Medulla oblongata (tissue), 1 donor: ENCODE measurements around the gene LIPT2.

Experiments used
- DNase-seq: peaks from one replicate; pipeline ENCODE4 v3.0.0-alpha.2; 2015; ENCODE audit errors: extremely low spot score

The LIPT2 gene

DNA sequence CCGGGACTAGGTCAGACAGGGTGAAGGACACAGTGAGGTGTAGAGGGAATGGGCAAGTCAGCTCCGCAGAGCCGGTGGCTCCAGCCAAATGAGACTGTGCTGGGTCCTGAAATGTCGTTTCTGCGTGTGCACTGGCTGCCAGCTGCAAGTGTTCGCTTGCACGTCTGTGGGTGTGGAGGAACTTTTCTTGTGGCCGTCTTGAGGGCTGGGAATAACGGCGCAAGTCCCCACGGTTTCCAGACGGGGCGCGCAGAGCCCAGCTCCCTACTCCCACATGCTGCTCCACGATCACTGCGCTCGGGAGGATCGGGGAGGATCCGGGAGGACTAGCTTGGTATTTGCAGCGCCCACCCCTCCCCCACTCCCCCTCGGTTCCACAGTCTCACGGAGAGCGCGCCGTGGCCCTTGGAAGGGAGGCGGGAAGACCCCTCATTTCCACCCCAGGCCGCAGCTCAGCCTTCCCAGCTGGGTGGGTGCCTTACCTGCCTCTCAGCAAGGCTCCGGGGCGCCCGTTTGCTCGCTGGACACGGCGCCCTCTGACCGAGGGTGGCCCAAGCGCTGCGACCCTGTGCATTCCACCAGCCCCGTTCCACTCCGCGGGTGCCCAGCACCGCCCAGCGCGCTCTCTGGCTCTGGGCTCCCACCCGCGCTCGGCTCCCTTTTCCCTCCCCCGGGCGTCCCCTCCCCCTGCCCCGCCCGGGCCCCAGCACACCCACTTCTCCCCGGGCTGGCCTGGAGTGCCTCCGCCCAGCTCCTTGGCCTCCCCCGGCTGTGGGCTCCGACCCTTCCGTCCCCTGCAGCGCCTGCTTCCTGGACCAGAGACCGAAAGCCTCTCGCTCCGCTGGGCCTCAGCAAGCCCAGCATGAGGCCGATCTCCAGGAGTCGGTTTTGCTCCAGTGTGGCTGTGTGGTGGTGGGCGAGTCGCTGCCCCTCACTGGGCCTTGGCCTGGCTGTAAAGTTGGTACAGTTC, 26.3 kb downstream of the LIPT2 start, which contains the start of gene KCNE3:
Gene KCNE3 (minus strand): TSS at position 634 of the 970 bp plus-strand sequence. CDS start 9,986 bp downstream, outside the sequence.
- no peak for DNase-seq

DNA sequence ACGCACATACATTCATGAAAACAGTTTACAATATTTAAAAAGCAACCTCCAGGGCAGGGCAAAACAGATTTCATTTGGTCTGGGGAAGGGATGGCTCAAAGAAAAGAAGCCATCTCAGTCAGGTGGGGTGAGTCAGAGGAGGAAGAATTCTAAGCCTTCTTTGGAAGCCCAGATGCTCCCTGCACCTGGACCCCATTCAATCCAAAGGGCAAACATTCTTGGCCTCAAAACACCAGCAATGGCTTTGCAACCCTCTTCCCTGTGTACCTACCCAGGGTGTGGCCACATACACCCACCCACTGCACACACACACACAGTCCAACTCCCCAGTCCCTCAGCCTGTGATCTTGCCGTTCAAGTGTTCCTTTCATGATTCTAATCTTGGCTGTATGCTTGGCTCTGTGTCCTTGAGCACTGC, 28.2 kb downstream of the LIPT2 start:
- DNase-seq: no peak

DNA sequence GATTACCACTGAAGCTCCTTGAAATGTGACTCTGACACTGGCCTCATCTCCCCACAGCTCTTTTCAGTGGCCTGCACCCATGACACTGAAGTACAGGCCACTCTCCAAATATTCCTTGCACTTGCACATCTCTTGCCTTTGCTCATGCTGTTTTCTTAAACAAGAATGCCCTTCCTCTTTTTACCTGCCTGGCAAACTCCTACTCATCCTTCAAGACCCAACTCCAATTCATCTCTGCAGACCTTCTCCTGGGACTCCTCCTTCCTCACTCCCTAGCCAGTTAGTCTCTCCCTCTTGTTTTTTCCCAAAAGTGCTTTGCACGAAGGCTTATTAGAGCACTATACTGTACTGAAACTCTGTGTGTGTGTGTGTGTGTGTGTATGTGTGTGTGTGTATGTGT, 28.8 kb downstream of the LIPT2 start:
- no peak for DNase-seq

DNA sequence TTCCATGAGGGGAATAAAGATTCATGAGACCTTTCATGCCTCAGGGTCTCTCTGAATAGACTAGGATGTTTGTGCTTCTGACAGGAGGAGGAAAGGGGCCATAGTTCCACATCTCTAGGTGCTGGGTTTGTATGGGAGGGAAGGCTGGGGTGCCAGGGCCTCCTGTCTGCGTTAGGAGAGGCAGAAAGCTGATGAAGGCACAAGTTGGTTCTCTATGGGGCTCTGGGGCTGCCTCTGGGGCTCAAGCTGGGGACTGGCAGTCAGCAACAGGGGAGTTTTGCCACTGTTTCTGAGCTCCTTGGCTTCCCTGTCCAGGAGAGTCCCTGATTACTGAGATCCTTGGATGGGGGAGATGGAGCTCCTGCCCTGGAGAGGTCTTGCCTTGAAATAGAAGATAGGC, 30.3 kb downstream of the LIPT2 start:
- DNase-seq: no peak

DNA sequence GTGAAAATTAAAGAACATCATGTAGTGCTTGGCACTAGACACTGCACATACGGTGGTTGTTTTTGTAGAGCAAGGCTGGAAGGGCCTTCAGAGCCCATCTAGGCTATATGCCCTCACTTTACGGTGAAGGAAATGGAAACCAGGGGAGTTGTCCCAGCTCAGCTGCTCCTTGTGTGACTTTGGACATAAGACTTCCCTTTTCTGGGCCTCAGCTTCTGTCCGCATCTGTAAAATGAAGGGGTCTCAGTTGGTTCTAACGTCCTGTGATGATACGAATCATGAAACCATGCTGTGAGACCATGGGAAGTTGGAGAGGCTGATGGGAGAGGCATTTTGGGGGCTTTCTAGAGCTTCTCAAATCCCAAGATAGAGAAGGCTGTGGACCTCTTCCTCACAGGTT, 30.9 kb downstream of the LIPT2 start:
- DNase-seq: peak; percentile 23

DNA sequence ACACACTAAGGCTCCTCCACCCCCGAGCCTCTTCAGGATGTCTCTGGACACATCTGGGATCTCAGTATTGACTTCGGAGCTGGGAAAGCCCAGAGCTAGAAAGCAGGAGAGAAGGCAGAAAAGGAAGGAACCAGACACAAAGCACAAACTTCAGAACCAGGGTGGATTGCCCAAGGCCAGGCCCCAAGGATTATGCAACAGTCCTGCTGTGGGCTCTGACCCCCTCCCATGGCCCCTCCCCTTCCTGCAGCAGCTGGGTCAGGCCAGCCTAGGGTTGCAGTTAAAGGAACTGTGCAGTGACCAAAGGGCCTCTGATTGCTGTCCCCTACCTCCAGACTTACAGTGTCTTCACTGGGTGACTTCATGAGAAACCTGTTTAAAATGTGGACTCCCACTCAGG, 31.5 kb downstream of the LIPT2 start:
- peak; percentile 75 for DNase-seq

DNA sequence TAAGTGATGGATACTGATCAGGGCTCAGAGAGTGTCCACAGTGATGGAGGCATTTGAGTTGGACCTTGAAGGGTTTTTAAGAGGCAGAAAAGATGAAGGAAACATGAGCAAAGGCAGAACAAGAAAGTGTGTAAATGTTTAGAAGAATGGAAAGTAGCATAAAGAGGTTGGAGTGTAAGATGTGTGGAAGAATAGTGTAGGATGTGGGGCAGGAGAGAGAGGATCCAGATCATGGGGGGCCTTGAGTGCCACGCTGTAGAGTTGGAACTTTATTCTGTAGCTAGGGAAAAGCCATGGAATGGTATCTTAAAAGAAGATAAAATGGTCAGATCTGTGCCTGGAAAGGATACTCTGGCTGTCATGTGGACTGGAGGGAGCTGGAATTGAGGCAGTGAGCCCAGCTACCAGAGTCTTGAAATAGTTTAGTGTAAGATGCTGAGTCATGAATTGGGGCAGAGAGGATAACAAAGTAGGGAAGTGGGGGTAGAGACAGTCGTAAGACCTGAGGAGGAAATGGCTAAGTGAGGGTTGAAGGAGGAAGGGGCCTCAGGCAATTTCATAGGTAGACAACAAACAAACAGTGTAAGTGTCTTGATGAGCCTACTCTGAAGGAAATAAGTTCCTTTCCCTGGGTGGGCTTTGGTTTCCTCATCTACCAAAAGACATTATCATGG, 32.9 kb downstream of the LIPT2 start:
- DNase-seq: peak; percentile 80

DNA sequence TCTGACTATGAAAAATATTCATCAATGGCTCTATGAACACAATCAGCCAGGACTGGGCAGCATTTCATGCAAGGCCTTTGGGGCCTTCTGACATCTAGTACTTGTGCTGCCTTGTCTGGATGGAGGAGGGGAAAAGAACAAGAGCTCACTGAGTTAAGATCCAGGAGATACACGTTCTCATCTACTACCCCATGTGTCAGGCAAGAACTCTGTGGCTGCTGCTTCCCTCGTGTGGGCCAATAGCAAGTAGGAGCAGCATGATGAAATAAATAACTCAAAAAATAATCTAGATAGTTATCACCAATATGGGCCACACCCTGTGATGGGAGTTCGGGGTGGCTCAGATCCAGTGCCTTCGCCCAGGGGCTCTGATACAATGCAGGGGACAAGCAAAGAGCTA, 33.5 kb downstream of the LIPT2 start:
- no peak for DNase-seq

DNA sequence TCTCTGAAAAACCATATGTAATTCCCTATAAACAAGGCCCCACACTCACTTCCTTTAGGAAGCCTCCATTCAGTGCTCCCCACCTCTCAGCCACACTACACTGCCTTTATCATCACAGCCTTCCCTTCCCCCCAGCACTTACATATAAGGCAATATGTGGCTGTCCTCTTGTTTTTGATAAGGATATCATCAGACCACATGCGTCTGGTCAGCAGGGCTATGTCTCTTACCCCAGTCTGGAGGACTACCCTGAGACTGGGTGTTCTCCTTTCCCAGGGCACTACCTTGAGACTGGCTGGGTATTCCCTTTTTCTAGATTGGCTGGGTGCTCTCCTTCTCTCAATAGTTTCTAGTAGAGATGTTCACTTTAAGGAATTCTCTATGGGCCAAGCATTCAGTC, 33.9 kb downstream of the LIPT2 start:
- DNase-seq: no peak

DNA sequence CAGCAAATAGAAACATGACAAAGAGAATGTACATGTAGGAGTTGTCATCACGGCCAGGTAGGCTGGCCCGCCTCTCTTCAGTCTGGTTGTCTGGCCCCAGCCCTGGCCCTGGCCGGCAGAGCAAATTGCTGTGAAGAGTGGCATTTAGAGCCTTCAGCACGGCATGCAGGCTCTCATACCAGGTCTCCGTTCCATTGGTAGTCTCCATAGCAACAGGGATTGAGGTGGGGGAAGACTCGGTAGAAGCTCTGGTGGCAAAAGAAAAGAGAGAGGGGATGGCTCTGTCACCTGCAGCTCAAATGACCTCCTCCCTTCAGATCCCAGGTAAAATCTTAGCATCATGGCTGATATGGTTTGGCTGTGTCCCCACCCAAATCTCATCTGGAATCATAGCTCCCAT, 36.2 kb downstream of the LIPT2 start:
- DNase-seq: no peak

DNA sequence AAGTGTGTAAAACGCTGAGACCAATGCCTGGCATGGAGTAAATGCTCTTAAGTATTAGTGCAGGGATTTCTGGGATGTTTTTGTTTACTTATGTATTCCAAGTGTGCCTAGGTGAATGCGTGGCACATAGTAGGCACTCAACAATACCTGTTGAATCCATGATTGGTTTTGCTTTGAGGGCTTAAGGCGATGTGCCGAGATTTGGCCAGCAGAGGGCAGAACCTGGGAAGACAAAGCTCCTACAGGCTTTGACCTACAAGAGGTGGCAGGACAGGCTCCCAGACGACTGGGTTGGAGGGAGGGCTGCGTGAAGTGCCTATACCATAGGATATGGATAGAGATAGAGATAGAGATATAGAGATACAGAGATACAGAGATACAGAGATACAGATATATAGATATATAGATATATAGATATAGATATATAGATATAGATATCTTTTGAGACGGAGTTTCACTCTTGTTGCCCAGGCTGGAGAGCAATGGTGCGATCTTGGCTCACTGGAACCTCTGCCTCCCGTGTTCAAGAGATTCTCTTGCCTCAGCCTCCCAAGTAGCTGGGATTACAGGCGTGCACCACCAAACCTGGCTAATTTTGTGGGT, 40.0 kb downstream of the LIPT2 start:
- peak; percentile 72 for DNase-seq

DNA sequence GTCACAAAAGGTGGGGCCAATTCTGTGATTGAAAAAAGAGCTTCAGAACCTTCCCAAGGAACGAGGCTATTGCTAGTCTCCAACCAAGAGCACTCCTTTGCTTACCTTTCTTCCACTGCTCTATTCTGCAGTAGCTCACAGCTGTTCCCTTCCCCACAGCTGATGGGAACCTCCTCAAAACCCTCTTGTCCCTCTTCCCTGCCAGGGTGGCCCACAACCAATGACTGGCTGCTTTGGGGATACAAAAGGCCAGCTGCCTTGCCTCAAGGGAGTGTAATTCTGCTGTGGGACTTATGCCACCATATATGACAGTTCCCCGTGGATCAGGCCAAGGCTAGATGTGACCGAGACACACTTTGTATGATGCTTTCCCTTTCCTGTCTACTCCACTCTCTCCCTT, 41.2 kb downstream of the LIPT2 start:
- no peak for DNase-seq

DNA sequence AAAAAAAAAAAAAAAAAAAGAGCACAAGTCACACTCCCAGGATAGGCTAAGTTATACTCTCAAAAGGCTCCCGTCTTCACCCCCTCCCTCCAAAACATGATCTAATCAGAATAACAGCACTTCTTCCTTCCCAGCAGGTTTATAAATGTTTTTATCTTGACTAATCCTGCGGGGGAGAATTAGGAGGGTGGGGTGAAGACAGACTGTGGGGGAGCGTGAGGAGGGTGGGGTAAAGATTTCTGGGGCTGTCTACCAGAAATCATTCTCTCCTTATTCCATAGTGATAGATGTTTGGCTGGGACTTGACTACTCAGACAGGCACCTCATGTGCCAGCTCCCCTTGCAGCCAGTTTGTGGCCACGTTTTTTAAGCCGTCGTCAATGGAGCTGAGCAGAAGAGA, 43.2 kb downstream of the LIPT2 start:
- DNase-seq: no peak

DNA sequence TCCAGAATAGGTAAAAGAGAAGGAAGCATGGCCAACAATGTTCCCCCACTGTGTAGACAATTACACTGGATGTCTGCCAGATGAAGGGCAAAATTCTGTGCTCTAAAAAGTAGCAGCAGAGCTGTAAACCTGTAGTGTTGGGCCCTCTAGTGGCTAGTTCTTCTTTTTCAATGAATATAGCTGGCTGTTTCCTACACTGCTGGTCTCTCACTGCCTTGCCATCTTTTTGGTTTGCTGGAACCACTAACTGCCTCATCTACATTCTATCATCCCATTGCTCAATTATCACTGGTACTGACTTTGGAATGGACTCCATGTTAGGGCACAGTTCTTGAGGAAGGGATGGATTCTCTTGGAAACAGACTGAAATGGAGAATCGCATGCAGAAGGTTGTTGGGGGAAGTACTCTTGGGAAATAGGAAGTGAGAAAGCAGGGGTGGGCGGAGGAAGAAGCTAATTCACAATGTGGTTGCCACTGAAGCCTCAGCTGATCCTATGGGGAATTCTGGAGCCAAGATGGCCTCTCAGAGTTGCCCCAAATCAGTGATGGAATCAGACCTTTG, 44.1 kb downstream of the LIPT2 start:
- DNase-seq: peak; percentile 91

DNA sequence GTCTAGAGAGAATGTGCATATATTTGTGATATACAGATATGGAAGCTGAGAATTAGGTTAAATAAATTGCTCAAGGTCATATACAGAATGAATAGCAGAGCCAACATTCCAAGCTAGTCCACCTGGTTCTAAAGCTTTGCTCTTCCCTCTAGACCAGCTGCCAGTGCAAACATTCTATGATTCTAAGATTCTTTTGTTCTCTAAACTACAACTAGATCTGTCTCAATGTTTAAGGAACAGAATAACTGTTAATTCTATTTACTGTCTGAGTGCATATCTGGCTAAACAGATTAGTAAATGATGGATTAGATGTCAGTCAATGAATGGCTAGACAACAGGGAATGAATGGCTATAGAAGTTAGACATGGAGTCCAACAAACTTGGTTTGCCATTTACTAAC, 45.8 kb downstream of the LIPT2 start:
- DNase-seq: no peak

DNA sequence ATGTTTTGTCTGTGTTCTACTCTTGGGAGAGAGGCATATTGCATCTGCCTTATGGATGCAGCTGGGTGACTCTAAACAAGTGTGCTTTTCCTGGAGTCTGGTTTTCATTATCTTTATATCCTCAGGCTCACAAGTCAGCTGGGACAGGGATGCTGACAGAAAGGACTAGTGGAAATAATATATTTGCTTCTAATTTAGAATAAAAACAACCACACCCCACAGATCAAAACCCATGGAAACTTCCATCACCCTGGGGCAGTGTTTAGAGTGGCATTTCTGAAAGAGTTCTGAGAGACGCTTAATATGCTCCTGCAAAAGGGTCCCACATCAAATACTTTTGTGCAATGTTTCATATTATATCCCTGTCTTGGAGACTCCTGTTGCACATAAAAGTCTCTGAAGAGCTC, 47.0 kb downstream of the LIPT2 start:
- no peak for DNase-seq

DNA sequence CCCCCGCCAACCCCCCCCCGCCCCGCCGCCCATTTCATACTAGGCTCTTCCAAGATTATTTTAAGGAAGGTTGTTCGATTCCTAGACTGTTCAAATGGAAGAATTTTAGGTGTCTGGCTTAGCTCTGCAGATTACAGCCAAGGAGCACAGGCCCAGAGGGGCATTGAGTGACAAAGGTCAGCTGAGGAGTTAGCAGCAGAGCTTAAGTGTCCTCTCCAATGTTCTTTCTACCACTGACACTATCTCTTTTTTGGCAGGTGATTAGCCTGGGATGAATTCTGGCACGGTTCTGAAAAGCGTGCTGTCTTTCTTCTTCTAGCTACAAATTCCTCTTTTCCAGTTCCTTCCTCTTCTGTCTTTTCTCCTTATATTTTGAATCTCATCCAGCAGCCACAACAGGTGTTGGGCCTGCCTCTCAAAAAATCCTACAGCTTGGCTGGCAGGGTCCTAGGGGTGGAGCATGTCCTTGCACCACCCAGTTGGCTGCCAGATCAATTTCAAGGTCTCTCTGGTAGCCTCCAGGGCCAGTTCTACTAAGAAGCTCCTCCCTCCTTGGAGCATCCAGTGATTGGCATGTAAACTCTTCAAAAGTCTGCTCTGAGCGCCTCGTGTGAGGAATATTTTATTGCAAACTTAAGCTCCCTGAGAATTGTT, 49.2 kb downstream of the LIPT2 start:
- no peak for DNase-seq

DNA sequence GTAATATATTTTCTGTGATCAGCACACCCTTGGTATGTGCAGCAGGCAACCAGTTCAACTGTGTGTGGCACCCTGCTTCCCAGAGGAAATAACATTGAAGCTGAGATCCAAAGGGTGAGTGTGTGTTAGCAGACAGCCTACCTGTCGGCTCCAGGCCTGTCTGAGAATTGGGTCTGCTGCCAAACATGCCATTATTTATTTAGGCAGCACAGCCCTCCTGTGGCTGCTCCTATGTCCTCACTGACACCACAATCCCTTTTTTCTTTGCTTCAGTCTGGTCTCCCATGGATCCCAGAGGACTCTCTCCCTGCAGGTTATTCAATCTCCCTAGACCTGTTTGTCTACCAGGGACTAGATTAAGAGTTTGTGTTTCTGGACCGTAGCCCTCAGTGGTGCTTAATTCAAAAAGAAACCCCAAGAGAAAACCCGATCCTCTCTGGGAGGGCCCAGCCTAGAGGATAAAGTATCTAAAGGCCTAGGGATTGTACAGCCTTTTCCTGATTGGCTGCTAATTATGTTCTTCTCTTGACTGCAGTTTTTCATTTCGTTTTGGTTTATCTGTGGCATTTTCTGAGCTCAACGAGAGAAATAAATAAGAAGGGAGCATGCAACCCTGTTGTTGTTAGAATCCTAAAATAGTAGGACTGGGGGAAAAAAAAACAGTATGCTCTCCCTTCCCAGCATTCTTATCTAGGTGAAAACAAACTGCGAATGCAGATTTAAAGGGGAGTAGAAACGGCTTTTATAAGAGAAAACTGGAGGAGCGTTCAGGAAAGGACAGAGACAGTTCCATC, 50.3 kb downstream of the LIPT2 start:
- no peak for DNase-seq

DNA sequence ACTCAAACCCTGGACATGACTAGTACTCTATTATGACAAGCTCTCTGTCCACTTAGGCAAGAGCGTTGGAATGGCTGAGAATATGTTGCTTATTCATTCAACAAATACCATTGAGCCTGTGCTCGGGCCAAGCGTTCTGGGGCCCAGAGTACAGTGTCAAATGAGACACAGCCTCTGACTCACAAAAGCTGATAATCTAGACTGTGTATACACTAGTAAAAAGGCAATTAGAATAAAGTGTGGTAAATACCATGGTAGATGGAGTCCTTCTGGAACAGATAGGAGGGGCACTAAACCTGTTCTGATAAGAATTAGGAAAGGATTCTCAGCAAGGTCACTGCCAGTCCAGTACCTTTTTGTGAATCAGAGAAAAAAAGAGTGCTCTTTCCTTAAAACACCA, 50.9 kb downstream of the LIPT2 start:
- no peak for DNase-seq
